ENCODE data around the gene WWOX.
A peak's percentile ranks its signal among the peaks of the same experiment; 100 is the strongest.

Gene WWOX

GRCh38 chr16:78446992-78447563 is 347.6 kb downstream of the WWOX start:
- no peak for DNase-seq
- ATAC-seq = no peak
- Mint-ChIP-seq H3K4me1 (no peaks in the 10 kb centered on the region), H3K4me3 (no peak overlapping the region), H3K27ac (no peak overlapping the region), H3K9me3 (no peaks in the 10 kb centered on the region), H3K27me3 (no peaks in the 10 kb centered on the region)

GRCh38 chr16:78448658-78449271 is 349.3 kb downstream of the WWOX start:
- ATAC-seq = no peak
- Mint-ChIP-seq H3K27me3 (no peaks in the 10 kb centered on the region), H3K27ac (peak overlapping the region in 1 of 2 donors; percentile 31), H3K9me3 (no peaks in the 10 kb centered on the region), H3K4me3 (no peak overlapping the region), H3K4me1 (no peaks in the 10 kb centered on the region)
- no peak for DNase-seq

DNA sequence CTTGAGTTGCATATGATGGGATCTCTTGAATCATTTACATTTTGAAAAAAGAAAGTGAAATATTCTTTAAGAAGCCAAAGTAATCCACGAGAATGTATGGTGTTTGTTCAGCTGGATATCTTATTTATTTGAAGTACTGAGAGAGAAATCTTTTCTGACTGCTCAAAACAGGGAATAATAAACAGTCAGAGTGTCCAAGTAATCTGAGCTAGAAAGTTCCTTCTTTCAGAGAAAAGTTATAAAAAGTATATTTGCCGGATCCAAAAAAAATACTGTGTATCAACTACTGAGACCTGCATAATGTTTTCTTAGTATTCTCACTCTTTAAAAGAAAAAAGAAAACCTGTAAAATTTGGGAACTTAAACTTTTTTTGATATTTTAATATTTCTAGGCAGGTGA is 350.8 kb downstream of the WWOX start:
- H3K4me1 Mint-ChIP-seq = no peaks in the 10 kb centered on the region
- DNase-seq = no peak
- no peaks in the 10 kb centered on the region for H3K9me3 Mint-ChIP-seq
- no peaks in the 10 kb centered on the region for H3K27me3 Mint-ChIP-seq
- ATAC-seq = no peak
- H3K27ac Mint-ChIP-seq = no peak overlapping the region
- no peak overlapping the region for H3K4me3 Mint-ChIP-seq

DNA sequence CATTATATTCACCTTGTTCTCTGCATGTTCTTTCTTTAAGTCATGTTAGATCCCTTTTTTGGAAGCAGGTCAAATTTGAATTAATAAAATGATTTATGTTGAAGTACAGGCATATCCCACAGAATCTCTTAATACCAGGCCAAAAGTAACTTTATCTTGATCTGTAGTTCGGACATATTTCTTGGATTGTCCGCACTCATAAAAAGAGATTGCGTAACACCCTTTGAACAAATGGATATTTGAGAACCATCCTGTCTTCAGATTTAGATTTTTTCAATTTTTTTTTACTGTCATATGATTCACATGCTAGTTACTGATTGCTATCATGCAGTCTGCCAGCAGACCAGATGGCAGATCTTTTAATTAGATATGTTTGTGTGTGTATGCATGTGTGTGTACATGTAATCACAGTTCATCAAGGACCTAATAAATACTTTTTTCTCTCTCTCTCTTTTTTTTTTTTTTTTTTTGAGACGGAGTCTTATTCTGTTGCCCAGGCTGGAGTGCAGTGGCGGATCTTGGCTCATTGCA is 352.6 kb downstream of the WWOX start:
- no peak overlapping the region for H3K4me3 Mint-ChIP-seq

GRCh38 chr16:78455861-78456260 is 356.4 kb downstream of the WWOX start:
- Mint-ChIP-seq H3K4me3 (no peak overlapping the region), H3K27ac (no peak overlapping the region), H3K4me1 (no peaks in the 10 kb centered on the region), H3K9me3 (no peaks in the 10 kb centered on the region), H3K27me3 (no peaks in the 10 kb centered on the region)
- DNase-seq (no peak), ATAC-seq (no peak)

More for the DNA sequence above, 352.6 kb downstream of the WWOX start:
- Mint-ChIP-seq H3K4me1 (no peaks in the 10 kb centered on the region), H3K27me3 (no peaks in the 10 kb centered on the region), H3K27ac (no peak overlapping the region), H3K9me3 (no peaks in the 10 kb centered on the region)
- DNase-seq (no peak), ATAC-seq (no peak)

DNA sequence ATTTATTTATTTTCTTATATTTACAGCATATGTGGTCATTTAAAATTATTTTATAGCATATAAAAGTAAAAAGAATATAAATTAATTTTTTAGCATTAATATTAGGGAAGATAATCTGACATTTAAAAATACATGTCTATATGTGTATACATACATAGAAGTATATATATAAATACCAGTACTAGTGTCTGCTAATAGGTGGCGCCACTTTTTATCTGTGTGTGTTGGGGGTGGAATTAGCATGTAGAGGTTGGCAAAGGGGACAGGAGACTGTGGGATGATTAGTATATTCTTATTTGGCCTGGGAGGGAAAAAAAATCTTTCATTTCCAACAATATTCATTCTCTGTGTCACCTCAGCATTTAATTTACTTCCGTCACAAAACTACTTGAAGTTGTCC is 359.1 kb downstream of the WWOX start:
- Mint-ChIP-seq H3K4me3 (no peak overlapping the region), H3K4me1 (no peaks in the 10 kb centered on the region), H3K27me3 (no peaks in the 10 kb centered on the region), H3K9me3 (peaks cover 0 to 3% of the 10 kb centered on the region in 2 donors), H3K27ac (no peak overlapping the region)
- ATAC-seq (no peak), DNase-seq (no peak)

GRCh38 chr16:78460428-78460827 is 361.0 kb downstream of the WWOX start:
- Mint-ChIP-seq H3K27me3 (no peaks in the 10 kb centered on the region), H3K4me3 (no peak overlapping the region), H3K9me3 (peaks cover 0 to 16% of the 10 kb centered on the region in 2 donors), H3K4me1 (no peaks in the 10 kb centered on the region), H3K27ac (no peak overlapping the region)
- no peak for DNase-seq
- ATAC-seq = no peak

DNA sequence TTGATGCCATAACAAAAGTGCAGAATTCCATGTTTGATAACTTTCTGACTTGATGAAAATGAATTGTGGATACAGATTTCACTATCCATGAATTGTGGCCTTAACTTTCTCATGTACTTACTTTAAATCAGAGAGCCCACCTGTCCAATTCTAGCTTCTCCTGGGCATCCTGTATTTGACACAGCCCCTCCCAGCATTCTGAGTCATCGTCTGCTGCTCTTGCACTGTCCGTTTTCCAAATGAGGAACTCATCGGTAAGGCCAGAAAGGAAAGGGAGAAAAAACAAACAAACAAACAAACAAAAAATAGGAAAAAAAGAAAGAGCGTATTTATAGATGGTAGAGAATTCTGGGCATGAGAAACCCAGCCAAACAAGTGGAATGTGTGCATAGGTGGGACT is 361.6 kb downstream of the WWOX start:
- DNase-seq (no peak), ATAC-seq (no peak)
- H3K27ac Mint-ChIP-seq = peak overlapping the region in 1 of 2 donors; percentile 45
- H3K4me3 Mint-ChIP-seq = no peak overlapping the region
- peaks cover 0 to 16% of the 10 kb centered on the region in 2 donors for H3K9me3 Mint-ChIP-seq
- no peaks in the 10 kb centered on the region for H3K4me1 Mint-ChIP-seq
- no peaks in the 10 kb centered on the region for H3K27me3 Mint-ChIP-seq

DNA sequence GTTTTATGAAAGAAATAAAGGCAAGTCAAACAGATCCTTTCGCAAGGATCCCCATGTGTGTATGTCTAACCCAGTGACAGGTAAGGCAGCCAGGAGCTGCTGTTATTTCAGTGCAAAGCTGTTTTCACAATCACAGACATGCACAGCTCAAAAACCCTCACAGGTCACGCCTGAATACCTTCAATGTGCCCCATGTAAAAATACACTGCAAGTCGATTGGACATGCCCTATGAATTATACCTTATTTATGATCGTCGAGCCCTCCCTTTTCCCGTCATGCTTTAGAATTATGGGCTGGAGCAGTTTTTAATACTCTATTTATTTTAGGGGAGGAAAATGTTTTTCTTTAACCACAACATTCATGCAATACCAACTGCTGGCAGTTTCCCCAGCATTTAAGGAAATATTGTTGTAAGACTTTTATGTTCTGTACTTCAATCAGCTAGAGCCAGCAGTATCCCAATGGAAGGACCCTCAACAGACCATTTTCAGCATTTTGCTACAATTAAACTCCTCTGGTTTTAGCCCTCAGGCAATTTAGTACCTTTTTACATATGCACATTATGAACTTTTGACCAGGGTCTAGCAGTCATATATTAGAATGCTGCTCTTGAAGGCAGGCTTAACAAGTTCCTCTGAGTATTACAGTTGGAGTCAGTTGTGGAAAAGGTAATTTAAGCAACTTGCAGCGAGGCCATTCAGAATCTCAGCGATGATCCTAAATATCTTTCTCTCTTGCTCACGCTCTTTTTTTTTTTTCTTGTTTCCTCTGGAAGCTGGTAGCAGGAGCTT is 362.2 kb downstream of the WWOX start:
- no peak for ATAC-seq
- DNase-seq = no peak
- Mint-ChIP-seq H3K4me1 (no peaks in the 10 kb centered on the region), H3K9me3 (peaks cover 0 to 16% of the 10 kb centered on the region in 2 donors), H3K27ac (no peak overlapping the region), H3K4me3 (no peak overlapping the region), H3K27me3 (no peaks in the 10 kb centered on the region)

- no peak for DNase-seq
Observed at GRCh38 chr16:78462288-78463208, 363.1 kb downstream of the WWOX start.

GRCh38 chr16:78463591-78463990 is 364.1 kb downstream of the WWOX start:
- peaks cover 0 to 16% of the 10 kb centered on the region in 2 donors for H3K9me3 Mint-ChIP-seq
- H3K27ac Mint-ChIP-seq = no peak overlapping the region
- H3K4me3 Mint-ChIP-seq = no peak overlapping the region
- H3K4me1 Mint-ChIP-seq = no peaks in the 10 kb centered on the region
- no peak for ATAC-seq
- DNase-seq = no peak
- no peaks in the 10 kb centered on the region for H3K27me3 Mint-ChIP-seq

More at GRCh38 chr16:78462288-78463208, 363.1 kb downstream of the WWOX start:
- Mint-ChIP-seq H3K27ac (no peak overlapping the region), H3K9me3 (peaks cover 0 to 16% of the 10 kb centered on the region in 2 donors), H3K4me3 (no peak overlapping the region), H3K27me3 (no peaks in the 10 kb centered on the region), H3K4me1 (no peaks in the 10 kb centered on the region)
- ATAC-seq = no peak

GRCh38 chr16:78464833-78465232 is 365.4 kb downstream of the WWOX start:
- no peak for DNase-seq
- Mint-ChIP-seq H3K27me3 (no peaks in the 10 kb centered on the region), H3K27ac (no peak overlapping the region), H3K4me1 (no peaks in the 10 kb centered on the region), H3K9me3 (peaks cover 0 to 16% of the 10 kb centered on the region in 2 donors), H3K4me3 (no peak overlapping the region)
- no peak for ATAC-seq

GRCh38 chr16:78465730-78466129 is 366.3 kb downstream of the WWOX start:
- ATAC-seq (no peak), DNase-seq (no peak)
- Mint-ChIP-seq H3K27ac (no peak overlapping the region), H3K4me3 (no peak overlapping the region), H3K4me1 (no peaks in the 10 kb centered on the region), H3K9me3 (peaks cover 0 to 16% of the 10 kb centered on the region in 2 donors), H3K27me3 (no peaks in the 10 kb centered on the region)

GRCh38 chr16:78469787-78470186 is 370.3 kb downstream of the WWOX start:
- Mint-ChIP-seq H3K27ac (no peak overlapping the region), H3K4me1 (no peaks in the 10 kb centered on the region), H3K4me3 (no peak overlapping the region), H3K9me3 (peaks cover 0 to 4% of the 10 kb centered on the region in 2 donors), H3K27me3 (no peaks in the 10 kb centered on the region)
- DNase-seq = no peak
- no peak for ATAC-seq

DNA sequence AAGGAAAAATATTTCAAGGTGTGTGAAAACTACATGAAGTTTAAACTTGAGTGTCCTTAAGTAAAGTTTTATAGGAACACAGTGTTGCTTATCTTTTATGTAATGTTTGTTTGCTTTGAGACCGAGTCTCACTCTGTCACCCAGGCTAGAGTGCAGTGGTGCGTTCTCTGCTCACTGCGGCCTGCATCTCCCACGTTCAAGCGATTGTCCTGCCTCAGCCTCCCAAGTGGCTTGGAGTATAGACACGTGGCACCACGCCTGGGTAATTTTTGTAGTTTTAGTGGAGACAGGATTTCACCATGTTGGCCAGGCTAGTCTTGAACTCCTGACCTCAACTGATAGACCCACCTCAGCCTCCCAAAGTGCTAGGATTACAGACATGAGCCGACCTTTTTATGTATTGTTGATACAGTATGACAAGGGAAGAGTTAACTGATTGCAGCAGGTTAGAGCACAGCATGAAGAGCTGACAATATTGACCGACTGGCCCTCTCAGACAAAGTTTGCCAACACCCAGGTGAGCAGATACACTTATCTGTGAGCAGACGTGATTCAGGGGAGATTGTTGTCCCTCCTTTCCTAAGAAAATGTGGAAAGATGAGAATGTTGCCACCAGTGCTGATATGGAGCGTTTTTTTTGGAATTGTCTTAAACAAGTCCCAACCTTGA is 373.7 kb downstream of the WWOX start:
- Mint-ChIP-seq H3K27me3 (no peaks in the 10 kb centered on the region), H3K4me1 (no peaks in the 10 kb centered on the region), H3K9me3 (no peaks in the 10 kb centered on the region), H3K27ac (no peak overlapping the region), H3K4me3 (no peak overlapping the region)
- DNase-seq = no peak
- ATAC-seq = no peak

Measured in stimulated activated naive CD8-positive, alpha-beta T cell treated with anti-CD3 and anti-CD28 coated beads, Interleukin-15, amount 100 ng/mL, for 72 hours (primary cell).